HG02759 (cell line): ENCODE data around the gene ID4.
A peak's percentile ranks its signal among the peaks of the same experiment; 100 is the strongest.
"Not testable (repeated sequence)": the region's sequence is repeated elsewhere in the genome, so short reads cannot be mapped to it uniquely, and the experiment has no call there.

Source experiments
- ATAC-seq: cut with Tn5 transposase; IDR thresholded peaks from one replicate; pipeline ENCODE4 v1.9.1; 2021; ENCODE audit warnings: mild to moderate bottlenecking, moderate library complexity; ENCODE audit not compliant: unreplicated experiment

The ID4 gene

DNA sequence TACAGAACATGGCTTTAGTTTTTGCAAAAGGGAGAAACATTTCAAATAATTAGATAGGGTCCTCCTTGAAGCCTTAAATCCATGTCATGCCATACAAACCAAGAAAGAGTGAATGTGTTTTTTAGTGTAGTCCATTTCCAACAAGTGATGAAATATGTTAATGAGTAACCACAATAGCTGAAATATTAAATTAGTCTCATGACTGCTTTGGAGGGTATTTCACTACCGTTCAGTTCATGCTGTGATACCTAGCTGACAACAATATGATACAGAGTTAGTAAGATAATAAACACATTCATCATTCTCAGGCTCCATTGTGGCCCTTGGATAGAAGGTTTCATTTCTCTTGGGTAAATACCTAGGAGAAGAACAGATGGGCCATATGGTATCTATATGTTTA, 5.8 kb upstream of the ID4 start:
- ATAC-seq: no peak

DNA sequence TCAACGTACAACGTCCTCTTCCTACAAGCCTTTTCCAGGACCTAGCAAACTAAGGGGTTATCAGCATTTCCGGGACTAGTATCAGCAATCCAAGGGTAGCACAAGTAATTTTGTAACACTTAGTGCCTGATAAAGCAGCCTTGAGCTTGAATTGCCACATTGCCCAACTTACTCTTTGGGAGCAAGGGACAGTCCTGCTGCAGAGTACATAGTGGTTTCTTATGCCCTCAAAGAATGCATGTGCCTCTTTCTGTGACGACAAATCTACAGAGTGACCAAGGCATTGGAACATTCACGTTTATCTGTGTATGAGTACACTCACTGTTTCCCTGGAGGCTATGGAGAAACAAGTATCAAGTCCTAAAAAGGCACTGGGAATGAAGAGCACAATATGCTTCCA, 3.2 kb upstream of the ID4 start:
- ATAC-seq: no peak

DNA sequence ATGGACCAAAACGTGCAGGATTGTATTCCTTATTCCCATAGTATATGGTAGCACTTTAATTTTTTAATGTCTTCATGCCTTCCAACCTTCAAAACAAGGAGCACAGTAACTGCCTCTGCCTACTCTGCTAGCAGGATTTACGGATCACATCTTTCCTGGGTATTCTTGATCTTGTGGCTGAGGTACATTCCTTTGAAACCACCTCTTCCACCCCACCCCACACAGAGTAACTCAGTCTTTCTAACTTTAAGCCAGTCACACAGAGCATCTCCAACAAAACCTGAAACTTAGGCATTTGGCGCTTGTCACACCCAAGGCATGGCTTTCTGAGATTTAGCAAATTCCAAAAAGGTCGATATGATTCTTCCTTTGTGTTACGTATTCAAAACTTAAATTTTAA, 2.3 kb upstream of the ID4 start:
- no peak for ATAC-seq

DNA sequence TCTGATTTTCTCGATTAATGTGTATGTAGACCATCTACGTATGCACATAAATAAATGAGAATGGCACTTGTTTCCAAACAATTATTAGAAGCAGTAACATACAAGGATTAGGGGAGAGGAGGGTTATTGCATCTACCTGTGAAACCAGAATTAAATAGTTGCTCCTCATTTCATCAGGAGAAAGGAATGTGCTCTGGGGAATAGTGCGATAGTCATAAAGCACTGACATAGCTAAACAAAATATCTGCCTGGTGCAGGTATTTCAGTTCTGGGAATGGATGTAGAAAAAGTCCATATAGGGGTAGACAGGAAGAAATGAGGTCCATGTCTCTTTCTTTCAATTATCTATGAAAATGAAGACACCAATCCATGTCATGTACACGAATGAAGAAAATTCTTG, 1.6 kb upstream of the ID4 start:
- no peak for ATAC-seq

DNA sequence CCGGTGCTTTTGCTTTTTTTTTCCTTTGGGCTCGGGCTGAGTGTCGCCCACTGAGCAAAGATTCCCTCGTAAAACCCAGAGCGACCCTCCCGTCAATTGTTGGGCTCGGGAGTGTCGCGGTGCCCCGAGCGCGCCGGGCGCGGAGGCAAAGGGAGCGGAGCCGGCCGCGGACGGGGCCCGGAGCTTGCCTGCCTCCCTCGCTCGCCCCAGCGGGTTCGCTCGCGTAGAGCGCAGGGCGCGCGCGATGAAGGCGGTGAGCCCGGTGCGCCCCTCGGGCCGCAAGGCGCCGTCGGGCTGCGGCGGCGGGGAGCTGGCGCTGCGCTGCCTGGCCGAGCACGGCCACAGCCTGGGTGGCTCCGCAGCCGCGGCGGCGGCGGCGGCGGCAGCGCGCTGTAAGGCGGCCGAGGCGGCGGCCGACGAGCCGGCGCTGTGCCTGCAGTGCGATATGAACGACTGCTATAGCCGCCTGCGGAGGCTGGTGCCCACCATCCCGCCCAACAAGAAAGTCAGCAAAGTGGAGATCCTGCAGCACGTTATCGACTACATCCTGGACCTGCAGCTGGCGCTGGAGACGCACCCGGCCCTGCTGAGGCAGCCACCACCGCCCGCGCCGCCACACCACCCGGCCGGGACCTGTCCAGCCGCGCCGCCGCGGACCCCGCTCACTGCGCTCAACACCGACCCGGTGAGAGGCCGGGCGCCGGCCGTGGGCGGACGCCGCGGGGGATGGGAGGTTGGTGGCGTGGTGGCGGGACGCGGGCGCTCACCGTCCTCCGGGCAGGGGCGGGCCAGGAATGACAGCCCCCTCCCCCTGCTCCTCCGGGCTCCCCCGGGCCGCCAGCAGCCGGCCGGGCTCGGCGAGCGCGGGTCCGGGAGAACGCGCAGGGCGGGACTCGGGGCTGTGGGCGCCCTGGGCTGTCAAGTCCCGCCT, 606 bp downstream of the ID4 start:
- ATAC-seq: peak; percentile 28

DNA sequence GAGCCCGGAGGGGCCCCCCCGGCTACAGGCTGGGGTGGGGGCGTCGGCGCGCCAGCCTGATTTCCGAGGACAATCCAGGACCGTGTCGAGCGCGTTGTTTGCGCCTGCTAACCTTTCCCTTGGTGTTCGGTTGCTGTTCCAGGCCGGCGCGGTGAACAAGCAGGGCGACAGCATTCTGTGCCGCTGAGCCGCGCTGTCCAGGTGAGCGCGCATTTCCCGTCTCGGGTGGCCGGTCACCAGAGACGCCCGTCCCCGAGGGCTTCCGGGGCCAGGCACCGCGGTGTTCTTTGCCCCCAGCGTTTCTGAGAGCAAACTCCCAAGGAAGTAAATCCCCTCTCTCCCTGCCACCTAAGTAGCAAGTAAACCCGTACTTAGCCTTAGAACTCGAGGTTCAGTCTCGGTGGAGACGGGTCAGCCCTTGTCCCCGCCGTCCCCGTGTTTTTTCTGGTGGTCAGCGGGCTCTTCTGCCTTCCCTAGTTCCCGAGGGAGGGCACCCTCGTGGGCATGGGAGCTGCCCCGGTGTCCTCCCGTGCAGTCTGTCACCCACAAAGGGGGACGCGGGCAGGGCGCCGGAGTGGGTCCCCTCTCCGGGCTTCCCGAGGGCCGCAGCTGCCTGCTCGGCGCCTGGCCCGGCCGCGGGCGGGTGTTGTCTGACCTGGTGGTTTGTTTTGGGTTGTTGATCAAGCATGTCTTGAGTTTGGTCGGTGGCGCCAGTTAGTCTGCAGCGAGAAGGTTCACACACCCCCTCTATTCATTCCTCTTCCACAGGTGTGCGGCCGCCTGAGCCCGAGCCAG, 1.5 kb downstream of the ID4 start:
- ATAC-seq: peak; percentile 43

DNA sequence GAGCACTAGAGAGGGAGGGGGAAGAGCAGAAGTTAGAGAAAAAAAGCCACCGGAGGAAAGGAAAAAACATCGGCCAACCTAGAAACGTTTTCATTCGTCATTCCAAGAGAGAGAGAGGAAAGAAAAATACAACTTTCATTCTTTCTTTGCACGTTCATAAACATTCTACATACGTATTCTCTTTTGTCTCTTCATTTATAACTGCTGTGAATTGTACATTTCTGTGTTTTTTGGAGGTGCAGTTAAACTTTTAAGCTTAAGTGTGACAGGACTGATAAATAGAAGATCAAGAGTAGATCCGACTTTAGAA, 2.0 kb downstream of the ID4 start:
- no peak for ATAC-seq

DNA sequence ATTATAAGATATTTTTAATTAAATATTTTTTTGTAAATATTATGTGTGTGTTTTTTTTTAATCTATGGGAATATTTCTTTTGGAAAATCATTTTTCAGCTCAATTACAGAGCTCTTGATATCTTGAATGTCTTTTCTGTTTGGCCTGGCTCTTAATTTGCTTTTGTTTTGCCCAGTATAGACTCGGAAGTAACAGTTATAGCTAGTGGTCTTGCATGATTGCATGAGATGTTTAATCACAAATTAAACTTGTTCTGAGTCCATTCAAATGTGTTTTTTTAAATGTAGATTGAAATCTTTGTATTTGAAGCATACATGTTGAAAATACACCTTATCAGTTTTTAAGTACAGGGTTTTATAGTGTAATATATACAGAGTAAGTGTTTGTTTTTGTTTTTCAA, 2.6 kb downstream of the ID4 start:
- ATAC-seq: no peak

DNA sequence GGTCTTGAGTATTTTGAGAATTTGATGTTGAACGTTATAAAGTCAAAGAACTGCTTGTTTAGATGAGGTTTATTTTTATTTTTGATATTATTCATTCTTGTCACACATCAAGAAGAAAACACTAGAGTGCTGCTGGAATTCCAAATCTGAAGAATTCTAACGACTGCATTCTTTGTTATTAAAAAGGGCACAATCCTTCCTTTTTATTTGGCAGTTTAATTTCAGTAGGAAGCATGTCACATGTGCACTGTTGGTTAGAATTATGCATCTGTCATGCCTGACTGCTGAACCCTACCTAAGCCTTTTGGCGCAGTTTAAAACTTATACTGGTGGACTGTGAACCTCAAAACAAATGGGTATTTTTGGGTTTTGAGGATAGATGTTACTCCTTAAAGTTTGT, 4.0 kb downstream of the ID4 start:
- ATAC-seq: no peak

DNA sequence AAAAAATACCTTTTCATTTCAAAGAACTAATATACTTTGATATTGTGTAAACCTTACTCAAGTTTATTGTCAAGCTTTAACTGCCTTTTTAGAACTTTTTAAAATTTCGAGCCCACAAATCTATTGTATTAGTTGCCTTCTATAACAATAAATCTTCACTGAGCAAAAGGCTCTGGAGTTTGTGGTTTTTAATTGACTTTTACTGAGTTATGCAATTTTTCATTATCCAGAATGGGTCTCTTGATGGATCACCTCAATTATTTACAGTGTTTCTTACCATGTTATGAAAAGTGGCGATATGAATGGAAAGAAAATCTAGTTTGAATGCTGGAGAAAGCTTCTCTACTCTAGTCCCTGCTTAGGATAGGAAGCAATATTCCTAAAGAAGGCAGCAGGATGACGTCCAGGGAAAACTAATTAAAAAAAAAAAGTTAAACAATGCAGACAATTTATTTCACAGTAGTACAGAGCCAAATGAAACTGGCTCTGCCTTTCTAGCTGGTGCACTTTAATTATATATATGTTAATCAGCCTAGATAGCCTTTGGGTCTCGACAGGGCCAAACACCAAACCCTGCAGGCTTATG, 5.0 kb downstream of the ID4 start:
- ATAC-seq: no peak

DNA sequence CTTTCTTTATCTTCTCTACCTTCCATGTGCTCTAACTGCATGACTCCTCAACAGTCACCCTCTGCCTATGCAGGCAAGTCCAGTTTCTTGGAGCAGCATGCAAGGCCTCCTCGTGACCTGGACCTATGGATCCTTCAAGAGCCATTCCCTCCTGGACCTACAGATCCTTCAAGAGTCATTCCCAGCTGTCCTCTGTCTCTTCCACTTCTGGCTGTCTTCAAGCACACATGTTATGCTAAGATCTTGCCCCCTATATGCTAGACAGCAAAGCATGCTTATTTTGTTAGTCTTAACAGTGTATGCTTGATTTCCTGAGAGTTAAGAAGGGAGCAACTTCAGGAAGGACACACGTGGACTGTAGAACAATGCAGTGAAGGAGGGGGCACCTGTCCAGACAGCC, 7.5 kb downstream of the ID4 start:
- ATAC-seq: no peak

DNA sequence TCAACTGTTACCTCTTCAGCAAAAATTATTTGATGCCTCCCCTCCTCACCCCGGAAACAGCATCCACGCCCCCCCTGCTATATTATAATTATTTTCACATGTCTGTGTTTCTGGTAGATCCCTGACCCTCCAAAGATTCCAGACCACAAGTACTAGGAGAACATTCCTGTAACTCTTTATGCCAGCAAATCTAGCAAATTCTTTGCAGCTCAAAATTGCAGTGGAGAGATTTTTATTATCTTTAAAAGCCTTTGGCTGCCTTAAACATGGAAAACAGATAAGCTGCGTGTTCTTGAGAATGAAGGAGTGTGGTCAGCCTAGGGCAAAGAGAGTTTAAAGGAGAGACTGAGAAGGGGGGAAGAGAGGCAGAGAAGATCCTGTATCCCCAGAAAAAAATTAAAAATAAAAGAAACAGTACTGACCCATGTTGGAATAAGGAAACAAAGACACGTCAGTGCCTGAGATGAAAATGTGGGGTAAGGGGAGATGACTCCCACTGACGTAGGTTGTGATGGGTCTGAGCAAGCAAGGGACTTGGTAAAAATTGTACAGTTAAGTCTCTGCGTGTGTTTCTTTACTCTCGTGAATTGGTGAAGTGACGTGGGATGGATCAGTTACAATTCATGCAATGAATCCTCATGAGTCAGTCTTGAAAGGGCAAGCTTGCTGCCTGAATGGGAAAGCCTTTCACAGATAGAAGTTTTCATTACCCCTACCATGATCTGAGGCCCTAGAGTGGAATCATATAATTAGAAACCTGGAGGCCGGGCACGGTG, 8.3 kb downstream of the ID4 start:
- ATAC-seq: no peak

DNA sequence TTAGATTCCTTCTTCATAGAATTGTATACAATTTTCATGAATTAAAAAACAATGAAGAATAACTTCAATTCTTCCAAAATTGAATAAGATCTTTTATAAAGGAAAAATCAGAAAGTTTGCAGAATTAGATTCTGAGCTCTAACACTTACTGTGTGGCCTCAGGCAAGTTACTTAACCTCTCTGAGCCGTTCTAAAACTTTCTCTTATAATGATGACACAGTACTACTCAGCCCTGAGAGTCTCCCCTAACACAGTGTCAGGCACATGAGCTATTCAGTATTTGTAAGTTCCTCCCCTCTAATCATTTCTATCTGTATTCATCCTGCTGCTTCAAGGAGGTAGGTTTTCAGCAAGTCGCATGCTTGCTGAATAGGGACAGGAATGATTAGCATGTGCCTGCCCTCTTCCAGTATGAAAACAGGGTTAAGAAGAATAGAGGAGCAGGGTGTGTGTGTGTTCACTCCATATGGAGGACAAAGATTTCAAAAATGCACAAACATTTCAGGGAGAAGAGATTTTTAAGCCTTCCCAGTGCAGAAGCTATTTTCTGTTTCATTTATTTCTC, 11.4 kb downstream of the ID4 start:
- ATAC-seq: no peak

DNA sequence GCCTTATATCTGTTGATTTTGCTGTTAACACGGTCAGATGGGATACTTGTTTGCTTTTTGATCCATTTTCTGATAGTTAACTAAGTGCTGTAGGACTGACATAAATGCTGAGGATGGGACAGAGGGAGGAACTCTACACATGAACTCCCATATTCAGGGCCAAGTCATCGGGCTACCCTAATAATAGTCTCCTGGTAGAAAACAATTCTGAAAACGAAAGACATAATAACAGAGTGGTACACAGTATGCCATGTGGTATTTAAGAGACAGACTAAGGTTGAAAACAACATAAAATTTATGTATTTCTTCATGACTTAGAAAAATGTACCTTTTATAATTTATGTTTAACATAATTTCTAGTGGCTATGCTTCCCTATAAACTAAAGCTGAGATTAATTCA, 12.0 kb downstream of the ID4 start:
- ATAC-seq: no peak

DNA sequence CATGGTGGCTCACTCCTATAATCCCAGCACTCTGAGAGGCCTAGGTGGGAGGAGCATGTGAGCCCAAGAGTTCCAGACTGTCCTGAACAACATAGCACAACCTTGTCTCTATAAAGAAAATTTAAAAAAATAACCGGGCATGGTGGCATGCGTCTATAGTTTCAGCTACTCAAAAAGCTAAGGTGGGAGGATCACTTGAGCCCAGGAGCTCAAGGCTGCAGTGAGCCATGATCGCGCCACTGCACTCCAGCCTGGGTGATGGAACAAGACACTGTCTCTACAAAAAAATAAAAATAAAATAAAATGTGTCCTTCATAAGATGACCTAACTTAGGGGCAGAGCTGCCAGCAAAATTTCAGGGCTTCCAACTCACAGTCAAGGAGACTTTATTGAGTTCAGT, 12.6 kb downstream of the ID4 start:
- ATAC-seq: no peak

DNA sequence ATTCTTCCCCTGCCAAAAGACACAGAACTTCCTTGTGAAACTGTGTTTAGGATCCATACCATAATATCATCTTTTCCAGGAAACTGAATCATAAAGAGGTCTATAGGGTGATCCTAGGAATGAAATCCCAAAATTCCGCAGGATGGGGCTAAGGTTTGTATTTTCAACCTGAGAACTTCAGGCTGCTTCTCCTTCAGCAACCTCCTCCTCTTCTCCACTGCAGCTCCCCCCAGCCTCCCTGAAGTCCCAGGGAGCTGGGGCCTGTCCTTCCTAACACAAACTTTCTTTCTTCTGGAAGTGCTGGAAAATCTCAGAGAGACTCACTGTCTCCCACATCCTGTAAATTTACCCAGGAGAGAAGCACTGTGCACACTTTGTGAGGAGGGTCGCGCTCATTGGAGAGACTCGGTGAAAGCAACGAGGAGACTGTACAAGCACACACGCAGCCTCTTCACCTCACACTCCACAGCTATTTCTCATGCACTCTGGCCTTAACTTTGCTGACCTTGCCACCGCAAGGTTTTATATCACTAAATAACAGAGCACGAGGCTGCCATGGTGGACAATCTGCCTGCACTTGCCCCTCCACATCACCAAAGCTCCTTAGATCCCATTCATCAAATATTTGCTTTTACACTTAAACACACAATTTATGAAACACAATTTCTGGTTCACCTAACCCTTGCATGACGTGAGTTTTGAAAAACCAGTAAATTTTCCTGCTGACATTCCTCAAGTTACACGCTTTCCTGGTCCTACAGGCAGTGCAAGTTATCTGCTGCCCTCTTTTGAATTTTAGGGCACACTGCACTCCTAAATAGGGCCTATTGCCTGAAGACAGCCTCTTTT, 14.3 kb downstream of the ID4 start:
- peak; percentile 52 for ATAC-seq

DNA sequence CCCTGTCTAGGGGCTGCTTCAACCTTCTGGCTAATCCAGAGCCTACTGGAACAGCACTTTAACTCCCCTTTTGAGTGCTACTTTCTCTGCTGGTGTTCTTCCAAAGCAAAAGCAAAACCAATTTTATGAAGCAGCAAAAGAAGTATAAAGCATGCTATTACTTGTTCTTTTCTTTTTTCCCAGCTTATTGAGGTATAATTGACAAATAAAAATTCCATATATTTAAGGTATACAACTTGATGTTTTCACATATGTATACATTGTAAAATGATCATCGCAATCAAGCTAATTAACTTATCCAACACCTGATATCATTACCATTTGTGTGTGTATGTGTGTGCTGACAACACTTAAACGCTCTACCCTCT, 14.9 kb downstream of the ID4 start:
- ATAC-seq: no peak

DNA sequence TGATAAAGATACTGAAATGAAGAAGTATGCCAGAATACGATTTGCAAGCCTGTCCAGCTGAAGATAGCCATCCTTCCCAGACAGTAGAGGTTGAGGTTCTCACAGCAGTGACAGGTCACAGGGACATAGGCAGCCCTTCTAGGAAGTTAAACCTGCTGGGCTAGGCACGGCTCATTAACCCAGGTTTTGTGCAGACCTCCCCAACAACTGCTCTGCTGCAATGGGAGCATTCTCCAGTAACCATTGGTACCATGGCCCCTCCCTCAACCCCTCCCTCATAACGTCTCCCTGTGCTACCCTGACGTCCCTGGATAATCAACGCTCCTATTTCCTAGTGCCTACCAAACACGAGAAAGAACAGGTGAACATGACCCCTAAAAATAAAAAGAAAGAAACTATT, 15.8 kb downstream of the ID4 start:
- no peak for ATAC-seq

DNA sequence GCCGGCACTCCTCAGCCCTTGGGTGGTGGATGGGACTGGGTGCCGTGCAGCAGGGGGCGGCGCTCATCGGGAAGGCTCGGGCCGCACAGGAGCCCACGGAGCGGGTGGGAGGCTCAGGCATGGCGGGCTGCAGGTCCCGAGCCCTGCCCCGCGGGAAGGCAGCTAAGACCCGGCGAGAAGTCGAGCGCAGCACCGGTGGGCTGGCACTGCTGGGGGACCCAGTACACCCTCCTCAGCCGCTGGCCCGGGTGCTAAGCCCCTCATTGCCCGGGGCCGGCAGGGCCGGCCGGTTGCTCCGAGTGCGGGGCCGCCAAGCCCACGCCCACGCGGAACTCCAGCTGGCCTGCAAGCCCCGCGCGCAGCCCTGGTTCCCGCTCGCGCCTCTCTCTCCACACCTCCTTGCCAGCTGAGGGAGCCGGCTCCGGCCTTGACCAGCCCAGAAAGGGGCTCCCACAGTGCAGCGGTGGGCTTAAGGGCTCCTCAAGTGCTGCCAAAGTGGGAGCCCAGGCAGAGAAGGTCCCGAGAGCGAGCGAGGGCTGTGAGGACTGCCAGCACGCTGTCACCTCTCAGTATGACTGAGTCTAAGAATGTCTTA, 17.3 kb downstream of the ID4 start:
- ATAC-seq: not testable (repeated sequence)

DNA sequence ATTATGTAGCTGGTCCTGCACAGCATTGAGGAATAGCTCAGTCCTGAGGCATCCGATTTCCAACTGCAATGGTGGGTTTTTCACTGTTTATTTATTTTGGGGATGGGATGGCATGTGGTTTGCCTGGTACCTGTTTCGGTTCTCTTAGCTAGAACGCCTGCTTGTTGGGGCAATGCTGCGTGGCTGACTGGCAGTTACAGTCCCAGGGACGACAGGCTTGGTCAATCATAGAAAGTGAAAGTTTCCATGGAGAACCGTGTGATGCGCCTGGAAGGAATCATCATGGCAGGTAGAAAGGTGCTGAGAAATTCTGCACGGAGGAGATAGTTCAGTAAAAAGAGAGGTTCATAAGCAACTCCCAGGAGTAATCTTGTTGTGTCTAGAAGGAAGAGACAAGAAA, 18.4 kb downstream of the ID4 start:
- ATAC-seq: no peak
